K562 (cell line): ENCODE results near the gene STAB2.

Source experiments
- FOXJ3 ChIP-seq: sonication (generic); formaldehyde crosslinking; IDR thresholded peaks from 2 replicates; pipeline ENCODE4 v1.4.0; 2020; ENCODE audit warnings: mild to moderate bottlenecking, missing genetic modification reagents
- SPI1 ChIP-seq: IDR thresholded peaks from 2 replicates; pipeline ENCODE4 v1.6.1; 2011; ENCODE audit warnings: low read depth, low read length, control low read depth, borderline replicate concordance
- STAT6 ChIP-seq: sonication (generic); formaldehyde crosslinking; IDR thresholded peaks from 2 replicates; pipeline ENCODE4 v1.8.1; 2023; ENCODE audit warnings: mild to moderate bottlenecking, missing genetic modification reagents

- TF ChIP-seq FOXJ3 (CRISPR knock-in tag), result no peak
- no peak for TF ChIP-seq STAT6 (CRISPR knock-in tag)
- TF ChIP-seq SPI1, result no peak
Observed at GRCh38 chr12:103637021-103637420, 49.9 kb downstream of the STAB2 start.
